H1 (cell line): ENCODE data around the gene ZMYM2. TPM values are rescaled to one million over a fixed set of nuclear protein-coding genes. Genes with fewer than 3 reads are reported as not detected.

Experiments
- CTCF ChIA-PET: fragments of 300-600 bp; sonication (Branson Sonifier 250); formaldehyde crosslinking; loops from one replicate; lab custom pipeline; 2021; ENCODE audit not compliant: partially characterized antibody; lab: Charles Lee
- POLR2A ChIA-PET: fragments of 300-600 bp; sonication (Branson Sonifier 250); formaldehyde crosslinking; loops from one replicate; lab custom pipeline; 2021; ENCODE audit warnings: inconsistent platforms; ENCODE audit not compliant: partially characterized antibody; lab: Charles Lee
- DNase-seq, 2 experiments: peaks; one replicate each; pipeline versions ENCODE4 v3.0.0 to v3.0.0-alpha.2; 2010 to 2022; ENCODE audit warnings: low spot score in 2 of 2, low read depth in 1 of 2, mixed read lengths in 1 of 2
- FAIRE-seq: peaks from 2 replicates; lab custom pipeline; 2011; peaks lifted over from hg19 to GRCh38; lab: Jason Lieb, UNC
- H2AFZ ChIP-seq: 2 replicates; pipeline ENCODE4 v1.8.1; 2012; ENCODE audit warnings: low read length, inconsistent platforms
- H2AK5ac ChIP-seq: 2 replicates; pipeline ENCODE4 v1.6.1; 2013; ENCODE audit warnings: low read depth, low read length
- H2BK120ac ChIP-seq: replicated peaks from 2 replicates; pipeline ENCODE3; 2013; ENCODE audit warnings: low read depth, low read length, inconsistent platforms
- H2BK12ac ChIP-seq: 2 replicates; pipeline ENCODE4 v1.6.1; 2013; ENCODE audit warnings: low read depth, low read length
- H2BK15ac ChIP-seq: 2 replicates; pipeline ENCODE4 v1.6.1; 2013; ENCODE audit warnings: low read length
- H2BK20ac ChIP-seq: 2 replicates; pipeline ENCODE4 v1.6.1; 2013; ENCODE audit warnings: low read length
- H2BK5ac ChIP-seq: 2 replicates; pipeline ENCODE4 v1.6.1; 2013; ENCODE audit warnings: low read depth, low read length
- H3K14ac ChIP-seq: 2 replicates; pipeline ENCODE4 v1.6.1; 2013; ENCODE audit warnings: inconsistent platforms; ENCODE audit not compliant: insufficient read length
- H3K18ac ChIP-seq: 2 replicates; pipeline ENCODE4 v1.6.1; 2013; ENCODE audit warnings: low read length; ENCODE audit errors: extremely low read depth
- H3K23ac ChIP-seq: 2 replicates; pipeline ENCODE4 v1.6.1; 2013; ENCODE audit warnings: inconsistent platforms; ENCODE audit not compliant: insufficient read length
- H3K23me2 ChIP-seq: 2 replicates; pipeline ENCODE4 v1.6.1; 2013; ENCODE audit warnings: low read depth, low read length
- H3K27ac ChIP-seq: 2 replicates; pipeline ENCODE4 v1.6.1; 2011; ENCODE audit warnings: low read depth, low read length, inconsistent platforms
- H3K27me3 ChIP-seq, 4 experiments: replicated peaks in 1 of 4; 1 replicate in 1 of 4; 2 replicates in 3 of 4; pipeline versions ENCODE4 v1.6.1 to v1.8.1; 2011 to 2013; ENCODE audit warnings: low read length in 3 of 4, mild to moderate bottlenecking in 3 of 4, inconsistent platforms in 2 of 4, mixed read lengths in 2 of 4, moderate library complexity in 1 of 4; ENCODE audit not compliant: control insufficient read depth in 3 of 4, insufficient read depth in 3 of 4; ENCODE audit errors: extremely low read depth in 1 of 4
- H3K36me3 ChIP-seq, 4 experiments: 2 replicates each; pipeline versions ENCODE4 v1.6.1 to v1.8.1; 2011 to 2013; ENCODE audit warnings: mild to moderate bottlenecking in 4 of 4, low read length in 3 of 4, moderate library complexity in 2 of 4, control low read depth in 1 of 4, inconsistent platforms in 1 of 4; ENCODE audit not compliant: insufficient read depth in 4 of 4, control insufficient read depth in 2 of 4
- H3K4ac ChIP-seq: replicated peaks from 2 replicates; pipeline ENCODE3; 2013; ENCODE audit warnings: low read length, low read depth, mixed read lengths, inconsistent platforms; ENCODE audit not compliant: insufficient read length
- H3K4me1 ChIP-seq, 4 experiments: replicated peaks in 1 of 4; 1 replicate in 1 of 4; 2 replicates in 3 of 4; pipeline versions ENCODE4 v1.6.1 to v1.8.1; 2011 to 2013; ENCODE audit warnings: low read length in 3 of 4, inconsistent platforms in 2 of 4, mixed read lengths in 1 of 4; ENCODE audit not compliant: insufficient read depth in 4 of 4, control insufficient read depth in 3 of 4
- H3K4me2 ChIP-seq, 2 experiments: 2 replicates each; pipeline versions ENCODE4 v1.6.1 to v1.8.1; 2011 to 2013; ENCODE audit warnings: low read depth in 2 of 2, low read length in 2 of 2, control low read depth in 1 of 2, inconsistent platforms in 1 of 2, mild to moderate bottlenecking in 1 of 2; ENCODE audit not compliant: insufficient read depth in 1 of 2
- H3K4me3 ChIP-seq, 4 experiments: fragments of 200-600, 300-600 bp in 1 of 4; sonication (generic), shearing (Covaris generic), sonication (Bioruptor Twin) in 1 of 4; 2 replicates each; pipeline versions ENCODE4 v1.5.1 to v1.8.1; 2011 to 2016; ENCODE audit warnings: low read length in 4 of 4, low read depth in 3 of 4, control low read depth in 2 of 4, inconsistent platforms in 2 of 4, mild to moderate bottlenecking in 2 of 4, mixed read lengths in 1 of 4, moderate library complexity in 1 of 4; ENCODE audit not compliant: insufficient read depth in 2 of 4; ENCODE audit errors: extremely low read depth in 1 of 4
- H3K56ac ChIP-seq: replicated peaks from 2 replicates; pipeline ENCODE3; 2013; ENCODE audit warnings: low read depth, mild to moderate bottlenecking, mixed read lengths, low read length, inconsistent platforms; ENCODE audit not compliant: insufficient read length
- H3K79me1 ChIP-seq: 2 replicates; pipeline ENCODE4 v1.6.1; 2013; ENCODE audit warnings: low read depth, low read length, control low read depth
- H3K79me2 ChIP-seq, 2 experiments: 2 replicates each; pipeline versions ENCODE4 v1.6.1 to v1.8.1; 2012 to 2013; ENCODE audit warnings: low read length in 2 of 2, mild to moderate bottlenecking in 2 of 2, inconsistent platforms in 1 of 2; ENCODE audit not compliant: insufficient read depth in 2 of 2, control insufficient read depth in 1 of 2
- H3K9ac ChIP-seq, 4 experiments: replicated peaks in 1 of 4; 1 replicate in 1 of 4; 2 replicates in 3 of 4; pipeline versions ENCODE4 v1.6.1 to v1.8.1; 2011 to 2013; ENCODE audit warnings: low read depth in 3 of 4, low read length in 3 of 4, control low read depth in 2 of 4, mild to moderate bottlenecking in 2 of 4, moderate library complexity in 2 of 4, inconsistent platforms in 1 of 4; ENCODE audit errors: extremely low read depth in 1 of 4
- H3K9me3 ChIP-seq, 2 experiments: 2 replicates each; pipeline versions ENCODE4 v1.6.1 to v1.8.1; 2012 to 2013; ENCODE audit warnings: mild to moderate bottlenecking in 2 of 2, moderate library complexity in 2 of 2, control low read depth in 1 of 2, inconsistent platforms in 1 of 2, low read depth in 1 of 2, low read length in 1 of 2, mixed read lengths in 1 of 2; ENCODE audit not compliant: insufficient read depth in 2 of 2
- H4K20me1 ChIP-seq, 2 experiments: replicated peaks in 1 of 2; 2 replicates each; pipeline versions ENCODE3 to v1.8.1; 2011 to 2013; ENCODE audit warnings: inconsistent platforms in 2 of 2, low read length in 2 of 2, mild to moderate bottlenecking in 1 of 2; ENCODE audit not compliant: insufficient read depth in 2 of 2, control insufficient read depth in 1 of 2
- H4K5ac ChIP-seq: 2 replicates; pipeline ENCODE4 v1.6.1; 2013; ENCODE audit warnings: low read length, low read depth, mixed read lengths, inconsistent platforms; ENCODE audit not compliant: insufficient read length
- H4K8ac ChIP-seq: 2 replicates; pipeline ENCODE4 v1.8.0; 2013; ENCODE audit warnings: mild to moderate bottlenecking, moderate library complexity, low read length, inconsistent platforms; ENCODE audit not compliant: insufficient read depth; ENCODE audit errors: extremely low read depth
- H4K91ac ChIP-seq: replicated peaks from 2 replicates; pipeline ENCODE3; 2013; ENCODE audit warnings: low read length, mixed read lengths, inconsistent platforms; ENCODE audit not compliant: insufficient read length
- CTBP2 ChIP-seq: IDR thresholded peaks from 2 replicates; pipeline ENCODE4 v1.7.0; 2011; ENCODE audit warnings: borderline replicate concordance, mild to moderate bottlenecking, moderate library complexity, mixed read lengths, low read length; ENCODE audit not compliant: insufficient read depth, insufficient read length
- EGR1 ChIP-seq: IDR thresholded peaks from 2 replicates; pipeline ENCODE4 v1.6.1; 2011; ENCODE audit warnings: low read depth, low read length, borderline replicate concordance
- EP300 ChIP-seq, 2 experiments: IDR thresholded peaks; 1 replicate in 1 of 2; 2 replicates in 1 of 2; pipeline ENCODE4 v1.6.1; 2011 to 2012; ENCODE audit warnings: low read depth in 2 of 2, low read length in 2 of 2, mild to moderate bottlenecking in 2 of 2, borderline replicate concordance in 1 of 2, inconsistent platforms in 1 of 2, moderate library complexity in 1 of 2
- EZH2 ChIP-seq: fragments of 200-600 bp; sonication (generic); IDR thresholded peaks from 2 replicates; pipeline ENCODE4 v1.7.1; 2012; ENCODE audit warnings: low read depth, mild to moderate bottlenecking, moderate library complexity, low read length, inconsistent platforms; ENCODE audit not compliant: severe bottlenecking
- JUN ChIP-seq: IDR thresholded peaks from 2 replicates; pipeline ENCODE4 v1.6.1; 2011; ENCODE audit warnings: low read depth, mild to moderate bottlenecking, improper control_type of control experiment, low read length
- NANOG ChIP-seq: IDR thresholded peaks from 2 replicates; pipeline ENCODE4 v1.6.1; 2011; ENCODE audit warnings: low read length, low read depth, mild to moderate bottlenecking, inconsistent platforms; ENCODE audit not compliant: insufficient read depth, poor library complexity, severe bottlenecking
- RAD21 ChIP-seq, 2 experiments: IDR thresholded peaks in 1 of 2; conservative IDR thresholded peaks in 1 of 2; 2 replicates each; pipeline ENCODE4 v1.6.1; 2011; ENCODE audit warnings: low read depth in 2 of 2, low read length in 2 of 2, improper control_type of control experiment in 1 of 2, inconsistent platforms in 1 of 2, mild to moderate bottlenecking in 1 of 2, moderate library complexity in 1 of 2
- RFX5 ChIP-seq: IDR thresholded peaks from 2 replicates; pipeline ENCODE4 v1.6.1; 2011; ENCODE audit warnings: low read depth, low read length, improper control_type of control experiment, borderline replicate concordance
- SAP30 ChIP-seq: fragments of 300-600 bp; sonication (generic); IDR thresholded peaks from 2 replicates; pipeline ENCODE4 v1.7.1; 2012; ENCODE audit warnings: low read length, moderate library complexity, mild to moderate bottlenecking, inconsistent platforms; ENCODE audit not compliant: insufficient read depth, insufficient replicate concordance
- SIRT6 ChIP-seq: IDR thresholded peaks from one replicate; pipeline ENCODE4 v1.7.1; 2012; ENCODE audit warnings: low read length, inconsistent platforms
- SRF ChIP-seq: IDR thresholded peaks from 2 replicates; pipeline ENCODE4 v1.6.1; 2011; ENCODE audit warnings: mild to moderate bottlenecking, low read depth, low read length, moderate library complexity
- polyA plus RNA-seq, 7 experiments: library from polyadenylated mRNA; depleted of rRNA in 3 of 7; stranded (reverse) in 5 of 7; unstranded in 2 of 7; fragments of >200 nt in 5 of 7; fragments of 200-250 nt in 2 of 7; gene quantifications; 1 replicate in 5 of 7; 2 replicates in 1 of 7; 4 replicates in 1 of 7; pipeline versions ENCODE4 v1.2.1 to v1.2.3, GENCODE V29; 2011 to 2013; ENCODE audit warnings: missing spikeins in 2 of 7, mixed read lengths in 2 of 7
- total RNA-seq: library from RNA; stranded (reverse); fragmentation: NEBNext Ultra II Directional; extraction: Animal tissue kit (Norgen Biotek cat#: 25700); gene quantifications from 2 replicates; pipeline ENCODE4 v1.2.1, GENCODE V29; 2021
- TF ChIP-seq, protein P1 (sequence below): IDR thresholded peaks from 2 replicates; pipeline ENCODE4 v1.6.1; 2011; ENCODE audit warnings: low read depth, mild to moderate bottlenecking, low read length; ENCODE audit not compliant: insufficient read depth

Gene ZMYM2
- total and polyA plus RNA-seq, 2 of the 8 experiments (the other 6 are each of a cell fraction or from before 2014, with no cell fraction given): 41.2 to 159 TPM

DNA sequence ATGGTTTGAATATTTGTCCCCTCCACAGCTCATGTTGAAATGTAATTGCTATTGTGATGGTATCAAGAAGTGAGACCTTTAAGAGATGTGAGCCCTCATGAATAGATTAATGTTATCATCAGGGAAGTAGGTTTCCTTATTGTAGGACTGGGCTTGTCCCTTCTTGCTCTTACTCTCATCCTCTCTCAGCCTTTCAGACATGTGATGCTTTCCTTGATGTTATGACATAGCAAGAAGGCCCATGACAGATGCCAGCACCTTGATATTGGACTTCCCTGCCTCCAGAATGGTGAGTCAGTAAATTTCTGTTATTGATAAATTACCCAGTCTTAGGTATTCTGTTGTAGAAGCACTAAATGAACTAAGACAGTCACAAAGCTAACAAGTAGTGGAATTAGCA lies 5.7 kb upstream of the ZMYM2 start:
- no peak overlapping the region for H3K23ac ChIP-seq
- H4K20me1 ChIP-seq: no peaks in the 10 kb centered on the region
- no peak overlapping the region for H2BK12ac ChIP-seq
- H2BK120ac ChIP-seq: no peak overlapping the region
- TF ChIP-seq EGR1: no peak
- TF ChIP-seq, protein P1, sequence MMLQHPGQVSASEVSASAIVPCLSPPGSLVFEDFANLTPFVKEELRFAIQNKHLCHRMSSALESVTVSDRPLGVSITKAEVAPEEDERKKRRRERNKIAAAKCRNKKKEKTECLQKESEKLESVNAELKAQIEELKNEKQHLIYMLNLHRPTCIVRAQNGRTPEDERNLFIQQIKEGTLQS: no peak
- TF ChIP-seq EZH2: no peak
- no peak for TF ChIP-seq JUN
- TF ChIP-seq NANOG: no peak
- no peak for TF ChIP-seq CTBP2
- no peak for TF ChIP-seq SIRT6
- no peak for TF ChIP-seq SAP30
- no peak for TF ChIP-seq EP300 (IDR thresholded peaks at IDR 0.05; ENCODE audit: borderline replicate concordance in 1 of 2, low read depth in 2 of 2, low read length in 2 of 2)
- TF ChIP-seq RFX5: no peak
- no peak for TF ChIP-seq SRF
- TF ChIP-seq RAD21 (IDR thresholded peaks at IDR 0.05 in 1 of 2, conservative IDR thresholded peaks at IDR 0.05 in 1 of 2; ENCODE audit: low read depth in 2 of 2, low read length in 2 of 2): no peak
- no peak overlapping the region for H4K5ac ChIP-seq
- no peaks in the 10 kb centered on the region; a peak in 1 of 4 replicates for H3K9me3 ChIP-seq
- no peaks in the 10 kb centered on the region for H3K4me1 ChIP-seq
- no peak overlapping the region for H3K9ac ChIP-seq
- no peaks in the 10 kb centered on the region for H3K79me2 ChIP-seq
- H2BK20ac ChIP-seq: no peak overlapping the region
- H3K27ac ChIP-seq: no peak overlapping the region
- DNase-seq (no peak), FAIRE-seq (no peak)
- CTCF ChIA-PET: interaction anchor here (0.8 kb wide), 2 partner anchors 26 to 234 kb away, joined by 3 to 5 read pairs; no protein-coding TSS in a partner anchor
- H3K23me2 ChIP-seq: no peaks in the 10 kb centered on the region; the same call in 1 of the 2 replicates
- H2BK15ac ChIP-seq: no peak overlapping the region
- H3K14ac ChIP-seq: no peak overlapping the region
- no peak overlapping the region for H3K56ac ChIP-seq
- H3K4me2 ChIP-seq: no peak overlapping the region
- no peak overlapping the region for H4K8ac ChIP-seq
- H2BK5ac ChIP-seq: no peak overlapping the region
- H4K91ac ChIP-seq: no peak overlapping the region
- no peaks in the 10 kb centered on the region for H3K79me1 ChIP-seq
- no peaks in the 10 kb centered on the region for H3K27me3 ChIP-seq
- H3K18ac ChIP-seq: no peak overlapping the region
- no peak overlapping the region for H3K4me3 ChIP-seq
- H2AK5ac ChIP-seq: no peak overlapping the region
- no peak overlapping the region for H2AFZ ChIP-seq
- POLR2A ChIA-PET: no interaction called here
- no peaks in the 10 kb centered on the region for H3K36me3 ChIP-seq
- no peak overlapping the region for H3K4ac ChIP-seq
